GM19025 (cell line): ENCODE results near the gene MALSU1.

ENCODE experiments used
- ATAC-seq: cut with Tn5 transposase; IDR thresholded peaks from one replicate; pipeline ENCODE4 v1.9.1; 2021; ENCODE audit warnings: mild to moderate bottlenecking, low read depth, moderate library complexity; ENCODE audit not compliant: unreplicated experiment

MALSU1 gene

DNA sequence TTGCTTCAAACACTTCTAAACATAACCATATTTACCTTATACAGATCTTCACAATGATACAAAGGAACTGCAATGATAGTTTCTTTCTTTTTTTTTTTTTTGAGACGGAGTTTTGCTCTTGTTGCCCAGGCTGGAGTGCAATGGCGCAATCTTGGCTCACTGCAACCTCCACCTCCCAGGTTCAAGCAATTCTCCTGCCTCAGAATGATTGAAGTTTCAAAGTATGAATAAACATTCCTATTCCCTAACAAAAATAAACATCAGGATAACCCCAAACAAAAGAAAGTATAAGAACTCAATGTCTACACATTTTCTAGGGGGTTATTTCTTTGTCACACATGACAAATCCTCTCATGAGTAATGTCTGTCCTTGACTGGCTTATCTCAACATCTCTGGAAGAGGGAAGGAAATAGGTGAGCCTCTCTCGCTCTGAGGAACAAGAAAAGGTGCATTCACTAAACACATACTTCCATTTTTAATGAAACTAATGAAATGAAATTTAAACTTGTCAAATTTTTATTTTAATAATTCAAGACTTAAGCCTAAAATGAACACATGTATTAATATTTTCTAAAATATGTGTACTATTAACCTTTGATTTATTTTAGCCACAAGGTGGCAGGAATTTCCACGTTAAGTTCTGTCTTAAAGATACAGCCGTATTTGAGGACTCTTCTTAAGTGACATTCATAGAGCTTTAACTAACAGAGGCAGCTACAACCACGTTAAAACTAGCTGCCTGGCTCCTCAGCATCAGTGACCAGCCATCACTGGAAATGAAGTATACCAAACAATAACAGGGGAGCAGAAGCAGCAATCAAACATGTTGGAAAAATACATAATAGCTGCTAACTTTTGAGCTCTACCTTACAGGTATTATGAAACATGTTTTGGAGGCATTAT lies 58.3 kb downstream of the MALSU1 start:
- ATAC-seq: no peak

DNA sequence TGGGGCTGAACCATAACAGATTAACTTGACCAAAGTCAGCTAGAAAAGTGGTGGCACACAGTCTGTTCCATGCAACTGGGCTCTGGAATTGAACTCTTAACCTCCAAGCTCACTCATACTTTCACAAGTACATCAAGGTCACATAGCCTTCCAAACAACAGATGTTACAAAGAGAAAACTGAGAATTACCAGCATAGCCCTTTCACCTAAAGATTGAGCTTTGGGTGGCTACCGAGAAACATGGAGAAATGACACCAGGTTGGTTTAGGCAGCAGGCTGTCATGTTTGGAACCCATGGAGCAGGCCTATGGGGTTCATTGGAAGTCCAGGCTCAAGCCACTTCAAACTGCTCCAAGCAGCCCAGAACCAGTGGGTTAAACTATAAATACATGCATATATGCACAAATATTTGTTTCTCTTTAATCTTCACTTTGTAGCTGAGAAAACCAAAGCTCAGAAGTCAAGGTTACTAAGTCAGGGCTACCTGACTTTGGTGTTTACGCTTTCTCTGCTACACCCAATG lies 59.1 kb downstream of the MALSU1 start:
- ATAC-seq: no peak
